ENCODE results near the gene INTS12. TPM values are rescaled to one million over a fixed set of nuclear protein-coding genes. Genes with fewer than 3 reads are reported as not detected.

The INTS12 gene
- total RNA-seq, 2 donors from 2014 or later = 16.7 to 20.2 TPM

GRCh38 chr4:105637408-105638176 lies 70.9 kb downstream of the INTS12 start:
- Mint-ChIP-seq H3K36me3 (ENCODE audit: low read depth) (no peaks in the 10 kb centered on the region), H3K4me3 (no peak overlapping the region), H3K4me1 (peaks cover 3% of the 10 kb centered on the region), H3K27me3 (peaks cover 24% of the 10 kb centered on the region), H3K27ac (no peak overlapping the region)
- no peaks in the 10 kb centered on the region for H3K9me3 ChIP-seq (ENCODE audit: control insufficient read depth, low read length, poor library complexity, severe bottlenecking)
- no peak for ATAC-seq
- no peak for DNase-seq

- H3K36me3 Mint-ChIP-seq (ENCODE audit: low read depth) = no peaks in the 10 kb centered on the region
- peaks cover 21% of the 10 kb centered on the region for H3K27me3 Mint-ChIP-seq
- no peak for DNase-seq
- ATAC-seq = no peak
- no peaks in the 10 kb centered on the region for H3K9me3 ChIP-seq (ENCODE audit: control insufficient read depth, low read length, poor library complexity, severe bottlenecking)
- H3K4me1 Mint-ChIP-seq = peaks cover 3% of the 10 kb centered on the region
- H3K27ac Mint-ChIP-seq = no peak overlapping the region
- H3K4me3 Mint-ChIP-seq = no peak overlapping the region
Measured at GRCh38 chr4:105634402-105635080, 73.9 kb downstream of the INTS12 start.

GRCh38 chr4:105633241-105633640 lies 75.2 kb downstream of the INTS12 start:
- H3K36me3 Mint-ChIP-seq (ENCODE audit: low read depth) = no peaks in the 10 kb centered on the region
- no peak overlapping the region for H3K4me3 Mint-ChIP-seq
- no peak overlapping the region for H3K27ac Mint-ChIP-seq
- DNase-seq = no peak
- H3K9me3 ChIP-seq (ENCODE audit: control insufficient read depth, low read length, poor library complexity, severe bottlenecking) = no peaks in the 10 kb centered on the region
- ATAC-seq = no peak
- peaks cover 3% of the 10 kb centered on the region for H3K4me1 Mint-ChIP-seq
- peaks cover 26% of the 10 kb centered on the region for H3K27me3 Mint-ChIP-seq

Other genes with a start within 250 kb of the INTS12 start
- gene PPA2, start 234.6 kb downstream of the INTS12 start, total RNA-seq = 10 to 100 TPM; 46.1 to 67.0 TPM
- not detected for gene ARHGEF38, start 156.1 kb downstream of the INTS12 start, total RNA-seq
- gene GSTCD, start 95 bp upstream of the INTS12 start, total RNA-seq = 1 to 10 TPM; 5.1 to 5.7 TPM
- not detected for gene NPNT, start 186.8 kb upstream of the INTS12 start, total RNA-seq

Data from T-helper 17 cell (primary cell).